ENCODE measurements around the gene PPP2R5A.
"Not testable (repeated sequence)": the region's sequence is repeated elsewhere in the genome, so short reads cannot be mapped to it uniquely, and the experiment has no call there.

Gene PPP2R5A

DNA sequence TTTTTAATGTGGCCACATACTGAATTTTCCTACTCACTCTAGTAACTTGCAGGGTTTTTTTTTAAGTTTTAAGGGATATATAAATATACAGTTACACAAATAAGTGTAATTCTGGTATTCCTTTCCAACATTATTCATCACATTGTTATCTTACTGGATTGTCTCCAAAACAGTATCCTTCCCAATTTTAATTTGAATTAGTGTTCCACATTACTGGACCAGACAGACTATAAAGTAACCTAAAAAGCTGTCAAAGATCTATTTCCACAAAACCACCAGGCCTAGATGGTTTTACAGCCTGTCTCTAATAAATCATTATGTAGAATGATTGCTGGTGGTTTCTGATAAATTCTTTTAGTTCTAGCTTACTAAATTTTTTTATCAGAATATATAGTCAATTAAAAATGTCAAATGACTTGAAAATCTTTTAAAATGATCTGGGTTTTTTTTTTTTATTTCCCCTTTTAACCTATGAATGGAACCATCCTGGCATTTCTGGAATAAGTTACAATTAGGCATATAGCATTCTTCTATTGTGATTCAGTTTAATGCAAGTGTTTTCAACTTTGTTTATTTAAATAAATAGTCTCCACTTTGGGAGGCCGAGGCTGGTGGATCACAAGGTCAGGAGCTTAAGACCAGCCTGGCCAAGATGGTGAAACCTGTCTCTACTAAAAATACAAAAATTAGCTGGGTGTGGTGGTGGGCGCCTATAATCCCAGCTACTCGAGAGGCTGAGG lies 70.2 kb downstream of the PPP2R5A start:
- no peak for DNase-seq (ENCODE audit: low spot score)

- no peak for DNase-seq (ENCODE audit: low spot score)
Observed at GRCh38 chr1:212359794-212360479, 74.7 kb downstream of the PPP2R5A start.

DNA sequence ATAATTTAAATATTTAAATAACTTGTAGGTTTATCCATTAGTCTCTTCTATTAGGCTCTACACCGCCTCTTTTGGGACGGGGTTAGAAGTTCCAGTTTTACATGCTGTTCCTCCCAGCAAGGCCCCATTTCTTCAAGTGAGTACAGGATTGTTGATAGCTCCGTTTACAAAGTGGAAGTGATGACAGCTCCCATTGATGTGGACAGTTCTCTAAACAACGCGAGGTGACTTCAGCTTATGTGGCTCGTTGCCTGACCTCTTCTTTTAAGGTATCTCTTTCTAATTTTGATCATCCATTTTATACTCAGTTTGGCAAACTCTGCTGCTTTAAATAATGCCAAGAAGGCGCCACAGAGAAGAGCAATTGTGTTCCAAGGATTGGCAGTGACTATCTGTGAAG lies 79.8 kb downstream of the PPP2R5A start:
- DNase-seq (ENCODE audit: low spot score), result no peak

DNA sequence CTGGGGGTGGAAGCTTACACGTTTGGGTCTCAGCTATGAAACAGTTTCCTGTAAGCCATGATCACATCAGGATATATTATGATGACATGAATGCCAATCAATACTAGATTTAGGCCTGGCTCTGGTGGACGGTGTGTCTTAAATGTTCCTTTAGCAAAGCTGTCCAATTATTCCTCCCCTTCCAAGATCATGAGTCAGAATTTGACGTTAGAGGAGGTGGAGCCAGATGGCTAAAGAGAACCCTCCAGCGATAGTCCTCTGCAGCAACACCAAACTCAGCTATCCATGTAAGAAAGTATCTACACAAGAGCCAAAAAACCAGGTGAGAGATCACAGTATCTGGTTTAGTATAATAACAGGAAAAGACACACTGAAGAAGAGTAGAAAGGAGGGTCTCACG lies 81.7 kb downstream of the PPP2R5A start:
- no peak for DNase-seq (ENCODE audit: low spot score)

- no peak for DNase-seq (ENCODE audit: low spot score)
Observed at GRCh38 chr1:212367474-212368072, 82.4 kb downstream of the PPP2R5A start.

DNA sequence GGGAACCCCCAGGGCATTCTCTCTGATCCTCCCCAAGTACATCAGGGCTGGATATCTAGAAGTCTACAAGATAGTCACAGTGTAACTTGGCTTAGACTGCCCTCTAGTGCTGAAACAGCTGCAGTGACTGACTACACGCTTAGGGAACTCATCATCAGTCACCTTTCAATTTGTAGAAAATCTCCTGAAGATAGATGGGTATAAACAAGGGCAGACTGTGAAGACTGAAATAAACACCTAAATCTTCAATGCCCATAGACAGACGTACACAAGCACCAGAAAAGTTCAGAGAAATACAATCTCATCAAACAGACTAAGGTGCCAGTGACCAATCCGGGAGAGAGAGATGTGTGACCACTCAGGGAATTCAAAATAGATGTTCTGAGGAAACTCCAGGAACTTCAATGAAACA lies 82.9 kb downstream of the PPP2R5A start:
- DNase-seq (ENCODE audit: low spot score), result peak; percentile 55

- no peak for DNase-seq (ENCODE audit: low spot score)
Observed at GRCh38 chr1:212375986-212376385, 90.8 kb downstream of the PPP2R5A start.

GRCh38 chr1:212377644-212378043 lies 92.4 kb downstream of the PPP2R5A start:
- no peak for DNase-seq (ENCODE audit: low spot score)

DNA sequence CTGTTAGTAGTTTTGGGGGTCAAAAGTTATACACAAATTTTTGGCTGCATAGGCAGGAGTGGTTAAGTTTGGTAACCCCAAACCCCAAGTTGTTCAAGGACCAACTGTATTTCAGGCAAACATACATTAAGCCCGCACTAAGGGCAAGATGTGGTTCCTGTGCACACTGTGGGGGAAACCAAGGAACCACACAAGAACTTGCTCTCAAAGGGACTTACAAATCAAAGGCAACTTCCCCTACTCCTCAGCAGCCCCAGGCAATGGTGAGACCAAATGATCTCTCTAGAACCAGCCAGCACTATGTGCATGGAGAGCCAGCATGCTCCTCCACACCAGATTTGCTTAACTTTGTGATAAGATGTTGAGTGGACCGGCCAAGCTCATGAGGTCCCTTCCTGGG lies 94.2 kb downstream of the PPP2R5A start:
- no peak for DNase-seq (ENCODE audit: low spot score)

GRCh38 chr1:212381397-212382035 lies 96.3 kb downstream of the PPP2R5A start:
- no peak for DNase-seq (ENCODE audit: low spot score)

- DNase-seq (ENCODE audit: low spot score), result no peak
Observed at GRCh38 chr1:212386029-212386428, 100.8 kb downstream of the PPP2R5A start.

DNA sequence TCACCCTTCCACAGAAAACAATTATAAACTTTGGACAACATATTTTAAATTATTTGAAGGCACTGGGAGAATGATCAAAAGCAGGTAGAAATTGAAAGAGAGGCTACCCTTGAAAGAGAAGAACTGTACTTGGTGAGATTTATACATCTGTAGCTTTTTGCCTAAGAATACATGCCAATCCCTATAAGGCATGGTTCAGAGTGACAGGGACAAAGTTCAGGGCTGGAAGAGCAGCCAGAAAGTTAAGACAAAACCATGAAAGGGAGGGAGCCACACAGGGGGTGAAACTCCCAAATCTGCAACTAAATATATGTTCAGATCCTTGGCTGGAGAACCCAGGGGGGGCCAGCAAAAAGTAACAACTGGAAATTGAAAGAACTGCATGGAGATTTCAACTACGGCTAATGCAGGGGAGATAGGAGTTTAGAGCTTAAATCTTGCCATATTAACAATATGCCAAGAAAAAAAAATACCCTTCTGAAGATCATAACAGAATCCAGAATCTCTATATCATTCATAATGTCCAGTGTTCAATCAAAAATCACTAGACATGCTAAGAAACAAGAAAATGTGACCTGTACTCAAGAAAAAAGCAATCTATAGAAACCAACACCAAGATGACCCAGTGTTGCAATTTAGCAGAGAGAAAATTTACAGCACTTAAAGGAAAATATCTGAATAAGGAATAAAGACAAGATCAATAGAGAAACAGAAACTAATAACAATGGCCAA lies 103.9 kb downstream of the PPP2R5A start:
- no peak for DNase-seq (ENCODE audit: low spot score)

GRCh38 chr1:212395678-212396437 lies 110.6 kb downstream of the PPP2R5A start:
- DNase-seq (ENCODE audit: low spot score), result not testable (repeated sequence)

DNA sequence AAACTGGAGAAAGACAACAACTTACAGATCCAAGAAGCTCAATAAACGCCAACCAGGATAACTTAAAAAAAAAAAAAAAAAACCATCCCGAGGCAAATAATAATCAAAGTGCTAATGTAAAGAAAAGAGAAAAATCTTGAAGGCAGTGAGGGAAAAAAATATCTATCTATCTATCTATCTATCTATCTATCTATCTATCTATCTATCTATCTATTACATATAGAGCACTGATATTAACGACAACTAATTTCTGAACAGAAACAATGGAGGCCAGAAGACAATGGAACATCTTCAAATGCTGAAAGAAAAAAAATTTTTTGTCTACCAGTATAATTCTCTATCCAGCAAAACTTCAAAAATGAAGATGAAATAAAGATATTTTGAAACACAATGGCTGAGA lies 111.4 kb downstream of the PPP2R5A start:
- DNase-seq (ENCODE audit: low spot score), result no peak

- no peak for DNase-seq (ENCODE audit: low spot score)
Observed at GRCh38 chr1:212397171-212397570, 112.0 kb downstream of the PPP2R5A start.

DNA sequence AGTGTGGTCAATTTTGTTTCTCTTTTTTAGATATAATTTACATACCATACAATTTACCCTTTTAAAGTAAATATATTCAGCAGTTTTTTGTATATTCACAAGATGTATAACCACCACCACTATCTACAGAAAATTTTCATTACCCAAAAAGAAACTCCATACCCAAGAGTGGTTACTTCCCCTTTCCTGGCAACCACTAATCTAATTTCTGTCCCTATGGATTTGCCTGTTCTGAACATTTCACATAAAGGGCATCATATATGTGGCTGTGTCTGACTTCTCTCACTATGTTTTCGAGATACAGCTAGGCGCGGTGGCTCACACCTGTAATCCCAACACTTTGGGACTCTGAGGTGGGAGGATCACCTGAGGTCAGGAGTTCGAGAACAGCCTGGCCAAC lies 115.8 kb downstream of the PPP2R5A start:
- no peak for DNase-seq (ENCODE audit: low spot score)

DNA sequence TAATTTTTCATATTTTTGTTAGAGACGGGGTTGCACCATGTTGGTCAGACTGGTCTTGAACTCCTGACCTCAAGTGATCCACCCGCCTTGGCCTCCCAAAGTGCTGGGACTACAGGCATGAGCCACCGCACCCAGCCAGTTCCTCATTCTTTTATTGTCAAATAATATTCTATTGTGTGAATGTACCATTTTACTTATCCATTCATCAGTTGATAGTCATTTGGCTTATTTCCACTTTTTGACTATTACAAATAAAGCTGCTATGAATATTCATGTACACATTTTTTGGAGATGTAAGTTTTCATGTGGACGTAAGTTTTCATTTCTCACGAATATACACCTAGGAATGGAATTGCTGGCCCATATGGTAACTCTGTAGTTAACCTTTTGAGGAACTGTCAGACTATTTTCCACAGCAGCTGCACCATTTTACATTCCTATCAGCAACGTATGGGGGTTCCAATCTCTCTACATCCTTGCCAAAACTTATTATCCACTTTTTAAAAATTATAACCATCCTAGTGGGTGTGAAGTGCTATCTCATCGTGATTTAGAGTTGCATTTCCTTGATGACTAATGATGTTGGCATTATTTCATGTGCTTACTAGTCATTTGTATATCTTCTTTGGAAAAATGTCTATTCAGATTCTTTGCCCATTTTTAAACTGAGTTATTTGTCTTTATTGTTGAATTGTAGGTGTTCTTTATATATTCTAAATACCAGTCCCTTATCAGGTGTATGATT lies 116.8 kb downstream of the PPP2R5A start:
- no peak for DNase-seq (ENCODE audit: low spot score)

DNA sequence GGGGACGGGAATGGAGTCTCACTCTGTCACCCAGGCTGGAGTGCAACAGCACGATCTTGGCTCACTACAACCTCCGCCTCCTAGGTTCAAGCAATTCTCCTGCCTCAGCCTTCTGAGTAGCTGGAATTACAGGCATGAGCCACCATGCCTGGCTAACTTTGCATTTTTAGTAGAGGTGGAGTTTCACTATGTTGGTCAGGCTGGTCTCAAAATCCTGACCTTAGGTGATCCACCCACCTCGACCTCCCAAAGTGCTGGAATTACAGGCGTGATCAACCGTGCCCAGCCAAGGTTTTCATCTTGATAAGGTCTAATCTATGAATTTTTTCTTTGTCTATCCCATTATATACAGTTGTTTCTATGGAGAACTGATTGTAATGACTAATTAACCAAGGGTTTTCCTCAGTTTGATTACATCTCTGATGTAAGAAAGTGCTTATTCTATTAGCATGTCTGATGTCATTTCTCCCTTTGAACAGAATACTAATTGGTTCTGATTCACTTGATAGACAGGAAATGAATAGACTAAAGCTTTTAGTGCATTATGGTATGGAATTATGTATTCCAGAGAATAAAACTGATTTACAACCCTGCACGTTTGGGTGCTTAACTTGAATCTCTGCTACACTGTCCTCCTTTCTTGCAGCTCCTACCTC lies 117.6 kb downstream of the PPP2R5A start:
- no peak for DNase-seq (ENCODE audit: low spot score)

DNA sequence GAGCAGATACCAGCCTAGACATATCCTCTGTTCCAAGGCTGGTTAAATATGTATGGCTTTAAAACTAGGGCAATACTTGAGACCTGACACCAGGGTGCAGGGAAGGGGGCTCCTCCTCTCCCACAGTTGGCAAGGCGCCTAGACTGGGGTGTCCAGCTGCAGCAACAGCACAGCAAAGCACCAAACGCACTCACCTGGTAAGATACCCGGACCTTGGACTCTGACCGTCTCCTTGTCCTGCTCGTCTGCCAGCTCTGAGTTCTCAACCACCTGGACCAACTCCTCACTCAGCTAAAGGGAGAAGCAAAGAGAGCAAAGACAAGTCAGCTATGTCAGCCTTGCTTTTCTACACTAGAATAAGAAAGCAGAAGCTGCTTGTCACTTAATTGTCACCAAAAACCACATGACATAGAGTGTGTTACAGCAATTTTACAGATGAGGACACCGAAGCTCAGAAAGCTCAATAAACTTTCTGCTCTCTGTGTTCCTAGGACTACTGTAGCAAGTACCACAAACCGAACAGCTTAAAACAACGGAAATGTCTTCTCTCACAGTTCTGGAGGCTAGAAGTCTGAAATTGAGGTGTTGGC lies 125.1 kb downstream of the PPP2R5A start:
- no peak for DNase-seq (ENCODE audit: low spot score)
